ENCODE results near the gene PLXDC2.
"Not testable (repeated sequence)": the region's sequence is repeated elsewhere in the genome, so short reads cannot be mapped to it uniquely, and the experiment has no call there.

The PLXDC2 gene

GRCh38 chr10:19970256-19970655, 154.0 kb downstream of the PLXDC2 start:
- TF ChIP-seq ZNF274 (IDR thresholded peaks at IDR 0.05; ENCODE audit: low read depth, low read length), result no peak
- H3K4me3 ChIP-seq (ENCODE audit: low read length), result no peak overlapping the region

GRCh38 chr10:19970717-19971116, 154.5 kb downstream of the PLXDC2 start:
- TF ChIP-seq ZNF274 (IDR thresholded peaks at IDR 0.05; ENCODE audit: low read depth, low read length), result no peak
- no peak overlapping the region for H3K4me3 ChIP-seq (ENCODE audit: low read length)

- no peak overlapping the region for H3K4me3 ChIP-seq (ENCODE audit: low read length)
- TF ChIP-seq ZNF274 (IDR thresholded peaks at IDR 0.05; ENCODE audit: low read depth, low read length), result no peak
These were observed 155.3 kb downstream of the PLXDC2 start for GRCh38 chr10:19971343-19972052.

GRCh38 chr10:19974138-19974537, 157.9 kb downstream of the PLXDC2 start:
- no peak for TF ChIP-seq ZNF274 (IDR thresholded peaks at IDR 0.05; ENCODE audit: low read depth, low read length)
- H3K4me3 ChIP-seq (ENCODE audit: low read length), result no peak overlapping the region

- TF ChIP-seq ZNF274 (IDR thresholded peaks at IDR 0.05; ENCODE audit: low read depth, low read length), result no peak
These were observed 158.3 kb downstream of the PLXDC2 start for GRCh38 chr10:19974554-19974953.

GRCh38 chr10:19977097-19977521, 160.9 kb downstream of the PLXDC2 start:
- TF ChIP-seq ZNF274 (IDR thresholded peaks at IDR 0.05; ENCODE audit: low read depth, low read length), result no peak
- H3K4me3 ChIP-seq (ENCODE audit: low read length), result no peak overlapping the region

More at GRCh38 chr10:19974554-19974953, 158.3 kb downstream of the PLXDC2 start:
- no peak overlapping the region for H3K4me3 ChIP-seq (ENCODE audit: low read length)

- no peak overlapping the region for H3K4me3 ChIP-seq (ENCODE audit: low read length)
- no peak for TF ChIP-seq ZNF274 (IDR thresholded peaks at IDR 0.05; ENCODE audit: low read depth, low read length)
These were observed 163.4 kb downstream of the PLXDC2 start for GRCh38 chr10:19979628-19980027.

GRCh38 chr10:19983880-19984565, 167.8 kb downstream of the PLXDC2 start:
- no peak for TF ChIP-seq ZNF274 (IDR thresholded peaks at IDR 0.05; ENCODE audit: low read depth, low read length)
- H3K4me3 ChIP-seq (ENCODE audit: low read length), result no peak overlapping the region

- TF ChIP-seq ZNF274 (IDR thresholded peaks at IDR 0.05; ENCODE audit: low read depth, low read length), result no peak
- H3K4me3 ChIP-seq (ENCODE audit: low read length), result no peak overlapping the region
These were observed 169.5 kb downstream of the PLXDC2 start for GRCh38 chr10:19985745-19986144.

GRCh38 chr10:19986591-19986990, 170.4 kb downstream of the PLXDC2 start:
- no peak overlapping the region for H3K4me3 ChIP-seq (ENCODE audit: low read length)
- TF ChIP-seq ZNF274 (IDR thresholded peaks at IDR 0.05; ENCODE audit: low read depth, low read length), result no peak

- TF ChIP-seq ZNF274 (IDR thresholded peaks at IDR 0.05; ENCODE audit: low read depth, low read length), result no peak
These were observed 171.7 kb downstream of the PLXDC2 start for GRCh38 chr10:19987931-19988330.

GRCh38 chr10:19993714-19994315, 177.6 kb downstream of the PLXDC2 start:
- no peak for TF ChIP-seq ZNF274 (IDR thresholded peaks at IDR 0.05; ENCODE audit: low read depth, low read length)

More at GRCh38 chr10:19987931-19988330, 171.7 kb downstream of the PLXDC2 start:
- H3K4me3 ChIP-seq (ENCODE audit: low read length), result no peak overlapping the region

GRCh38 chr10:19998482-19998881, 182.2 kb downstream of the PLXDC2 start:
- H3K4me3 ChIP-seq (ENCODE audit: low read length), result no peak overlapping the region

More at GRCh38 chr10:19993714-19994315, 177.6 kb downstream of the PLXDC2 start:
- no peak overlapping the region for H3K4me3 ChIP-seq (ENCODE audit: low read length)

GRCh38 chr10:19999431-19999830, 183.2 kb downstream of the PLXDC2 start:
- no peak for TF ChIP-seq ZNF274 (IDR thresholded peaks at IDR 0.05; ENCODE audit: low read depth, low read length)
- H3K4me3 ChIP-seq (ENCODE audit: low read length), result no peak overlapping the region

More at GRCh38 chr10:19998482-19998881, 182.2 kb downstream of the PLXDC2 start:
- no peak for TF ChIP-seq ZNF274 (IDR thresholded peaks at IDR 0.05; ENCODE audit: low read depth, low read length)

- not testable (repeated sequence) for H3K4me3 ChIP-seq (ENCODE audit: low read length)
These were observed 185.8 kb downstream of the PLXDC2 start for GRCh38 chr10:20002026-20002425.

Data from GM08714 (cell line).